Heart left ventricle (tissue), 16 donors: ENCODE results near the gene DDX42. TPM values are rescaled to one million over a fixed set of nuclear protein-coding genes. Genes with fewer than 3 reads are reported as not detected.

Experiments used
- ATAC-seq, 4 donors: fragments of 200-7000 bp; cut with Tn5 transposase; one replicate each; pipeline ENCODE4 v1.9.1; 2020 to 2022; ENCODE audit warnings: moderate library complexity in 4 of 4, mild to moderate bottlenecking in 3 of 4, moderate number of reproducible peaks in 1 of 4
- DNase-seq, 5 donors: peaks; one replicate each; pipeline ENCODE4 v3.0.0-alpha.2; 2020
- H3K27ac ChIP-seq, 12 donors: fragments of 200-600 bp; sonication (generic) in 4 of 12; one replicate each; pipeline versions ENCODE4 v1.5.0 to v1.8.0; 2016 to 2022; ENCODE audit warnings: mild to moderate bottlenecking in 2 of 12
- H3K27me3 ChIP-seq, 9 donors: fragments of 200-600 bp; sonication (generic) in 2 of 9; one replicate each; pipeline versions ENCODE4 v1.5.1 to v1.8.0; 2016 to 2022; ENCODE audit warnings: mild to moderate bottlenecking in 3 of 9
- H3K36me3 ChIP-seq, 9 donors: fragments of 200-600 bp; sonication (generic) in 2 of 9; one replicate each; pipeline versions ENCODE4 v1.5.0 to v1.8.0; 2018 to 2022; ENCODE audit warnings: mild to moderate bottlenecking in 2 of 9
- H3K4me1 ChIP-seq, 12 donors: fragments of 200-600 bp; sonication (generic) in 4 of 12; one replicate each; pipeline versions ENCODE4 v1.5.0 to v1.8.0; 2016 to 2022; ENCODE audit warnings: mild to moderate bottlenecking in 3 of 12
- H3K4me3 ChIP-seq, 12 donors: fragments of 200-600 bp; sonication (generic) in 4 of 12; one replicate each; pipeline versions ENCODE4 v1.5.0 to v1.8.0; 2017 to 2022; ENCODE audit warnings: mild to moderate bottlenecking in 9 of 12, moderate library complexity in 4 of 12
- H3K9me3 ChIP-seq, 12 donors: fragments of 200-600 bp; sonication (generic) in 4 of 12; one replicate each; pipeline versions ENCODE4 v1.5.0 to v1.8.0; 2016 to 2022; ENCODE audit warnings: mild to moderate bottlenecking in 1 of 12
- POLR2A ChIP-seq, 2 donors: fragments of 450-650 bp; IDR thresholded peaks; one replicate each; pipeline ENCODE4 v1.6.1; 2017; ENCODE audit warnings: antibody characterized with exemption in 2 of 2, mild to moderate bottlenecking in 2 of 2, moderate library complexity in 2 of 2
- WGBS, 4 donors: extraction: QIAGEN DNeasy Blood & Tissue Kit in 2 of 4; methylation state at CpG; one replicate each; pipeline versions ENCODE4 v1.1.5 to v1.1.7; 2013 to 2018; 5-methylcytosine and 5-hydroxymethylcytosine counted together
- intact Hi-C, 10 donors: fragments of 100-400 bp; cut with DNase I; formaldehyde crosslinking; loops; one replicate each; pipeline versions ENCODE4 v1.11.1 to v1.14.2; 2022
- polyA plus RNA-seq, 2 donors: library from polyadenylated mRNA; stranded (reverse); fragments of 200-250 nt; gene quantifications; one replicate each; pipeline ENCODE4 v1.2.3, GENCODE V29; 2013
- total RNA-seq, 9 donors: library from RNA; depleted of rRNA in 2 of 9; stranded (reverse); fragments of >200 nt in 2 of 9; fragmentation: NEBNext Ultra II Directional in 3 of 9; extraction: Animal tissue kit (Norgen Biotek cat#: 25700) in 3 of 9; gene quantifications; one replicate each; pipeline versions ENCODE4 v1.1.0 to v1.2.4, GENCODE V29; 2016 to 2023
- TF ChIP-seq, protein P1 (sequence below), 12 donors: fragments of 200-600 bp; sonication (generic) in 4 of 12; IDR thresholded peaks; one replicate each; pipeline versions ENCODE4 v1.5.0 to v1.8.0; 2018 to 2022; ENCODE audit warnings: antibody characterized with exemption in 12 of 12, mild to moderate bottlenecking in 5 of 12
- donor health status: ischemic (EF 13 %, LVEDD 7.1; RV severe dilation, severe dysfunction).
- donor health status: healthy with polysubstance abuse.
- donor health status: DM: no; HTN: yes; CAD: no.
- donor health status: DM: no; HTN: no; CAD: no.
- donor health status: ischemic (EF 25% LVEDD 6.9; RV normal size, moderate dysfunction).
- donor health status: ischemic (EF 25% LVEDD 5.7; RV mildly dilated, moderate dysfunction).
- donor health status: healthy.
- donor health status: DM: yes; HTN: yes; CAD: no.
- donor health status: ischemic (EF 35%, LVEDD 5.7; RV mildly dilated, moderate dysfunction).
- donor health status: nonischemic (EF 11% LVEDD 7.7; RV severe dilation, severe dysfunction).
- donor health status: DM: yes; HTN: yes; CAD: no.
- donor health status: PGD.
- donor health status: ischemic (EF 29% LVEDD 5.4; RV normal size, mild dysfunction).
- donor health status: nonischemic (EF 23%, LVEDD 6.1; RV moderate dilation, normal function).

Gene DDX42
- total and polyA plus RNA-seq, 11 donors, result 30.1 to 75.0 (median 56.8) TPM

- H3K36me3 ChIP-seq, result peaks cover 0 to 76% (median 68%) of the 10 kb centered on the region in 9 donors
- WGBS, 4 donors, result 1% methylated on average over 57 to 58 of the region's 58 CpGs
- peaks cover 2 to 39% (median 25%) of the 10 kb centered on the region in 12 donors for H3K4me1 ChIP-seq
- peak; percentile 96 to 98 (median 97) for DNase-seq
- H3K27me3 ChIP-seq, result no peaks in the 10 kb centered on the region
- no peaks in the 10 kb centered on the region for H3K9me3 ChIP-seq
- ATAC-seq, result peak; percentile 93 to 97 (median 94)
- H3K4me3 ChIP-seq, result peak within 1 kb of the TSS; percentile 63 to 96 (median 86)
- TF ChIP-seq, protein P1, sequence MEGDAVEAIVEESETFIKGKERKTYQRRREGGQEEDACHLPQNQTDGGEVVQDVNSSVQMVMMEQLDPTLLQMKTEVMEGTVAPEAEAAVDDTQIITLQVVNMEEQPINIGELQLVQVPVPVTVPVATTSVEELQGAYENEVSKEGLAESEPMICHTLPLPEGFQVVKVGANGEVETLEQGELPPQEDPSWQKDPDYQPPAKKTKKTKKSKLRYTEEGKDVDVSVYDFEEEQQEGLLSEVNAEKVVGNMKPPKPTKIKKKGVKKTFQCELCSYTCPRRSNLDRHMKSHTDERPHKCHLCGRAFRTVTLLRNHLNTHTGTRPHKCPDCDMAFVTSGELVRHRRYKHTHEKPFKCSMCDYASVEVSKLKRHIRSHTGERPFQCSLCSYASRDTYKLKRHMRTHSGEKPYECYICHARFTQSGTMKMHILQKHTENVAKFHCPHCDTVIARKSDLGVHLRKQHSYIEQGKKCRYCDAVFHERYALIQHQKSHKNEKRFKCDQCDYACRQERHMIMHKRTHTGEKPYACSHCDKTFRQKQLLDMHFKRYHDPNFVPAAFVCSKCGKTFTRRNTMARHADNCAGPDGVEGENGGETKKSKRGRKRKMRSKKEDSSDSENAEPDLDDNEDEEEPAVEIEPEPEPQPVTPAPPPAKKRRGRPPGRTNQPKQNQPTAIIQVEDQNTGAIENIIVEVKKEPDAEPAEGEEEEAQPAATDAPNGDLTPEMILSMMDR (IDR thresholded peaks at IDR 0.05), result peak in 10 of 12 donors; percentile 5 to 68 (median 44)
- TF ChIP-seq POLR2A (IDR thresholded peaks at IDR 0.05), result peak in 1 of 2 donors; percentile 85
- peak within 1 kb of the TSS; percentile 90 to 98 (median 96) for H3K27ac ChIP-seq
- intact Hi-C loops, result loop anchor here in 6 of 10 donors (1.0 to 10.0 kb wide), 5 partner anchors 15 to 678 kb away; partner anchors contain the start of genes CCDC47 (in 3 of the 6), DDX42 (in 3 of the 6), SMARCD2 (in 3 of the 6) and CEP95 (in 1 of the 6)
Observed at GRCh38 chr17:63827002-63827800, 53.2 kb downstream of the DDX42 start, which contains the start of the genes FTSJ3 and PSMC5. Gene FTSJ3 (minus strand): TSS chr17:63827663. CDS start chr17:63826902, 761 bp downstream. Gene PSMC5 (plus strand): TSS chr17:63827431. CDS start chr17:63827491, 60 bp downstream.

- WGBS, 4 donors, result 2 to 3% (median 2%) methylated on average over 19 of the region's 19 CpGs
- Histone ChIP-seq H3K9me3 (no peaks in the 10 kb centered on the region), H3K4me1 (peaks cover 2 to 39% (median 25%) of the 10 kb centered on the region in 12 donors), H3K36me3 (peaks cover 0 to 76% (median 68%) of the 10 kb centered on the region in 9 donors), H3K27me3 (no peaks in the 10 kb centered on the region), H3K27ac (peak overlapping the region; percentile 90 to 98 (median 96)), H3K4me3 (peak overlapping the region; percentile 63 to 96 (median 86))
- DNase-seq, result no peak
- no peak for ATAC-seq
- no peak for TF ChIP-seq POLR2A (IDR thresholded peaks at IDR 0.05)
- TF ChIP-seq, protein P1 (IDR thresholded peaks at IDR 0.05), result no peak
- intact Hi-C loops, result loop anchor here in 6 of 10 donors (1.0 to 10.0 kb wide), 5 partner anchors 14 to 677 kb away; partner anchors contain the start of genes CCDC47 (in 3 of the 6), DDX42 (in 3 of the 6), SMARCD2 (in 3 of the 6) and CEP95 (in 1 of the 6)
Observed at GRCh38 chr17:63827801-63828221, 53.8 kb downstream of the DDX42 start.

GRCh38 chr17:63828936-63829335 is 55.0 kb downstream of the DDX42 start:
- TF ChIP-seq, protein P1 (IDR thresholded peaks at IDR 0.05), result no peak
- no peak for TF ChIP-seq POLR2A (IDR thresholded peaks at IDR 0.05)
- DNase-seq (no peak), ATAC-seq (no peak)
- H3K4me1 ChIP-seq, result peaks cover 2 to 39% (median 25%) of the 10 kb centered on the region in 12 donors
- peaks cover 0 to 76% (median 68%) of the 10 kb centered on the region in 9 donors for H3K36me3 ChIP-seq
- peak overlapping the region in 1 of 12 donors; percentile 91 for H3K27ac ChIP-seq
- intact Hi-C loops, result loop anchor here in 4 of 10 donors (5.0 to 10.0 kb wide), 4 partner anchors 52 to 676 kb away; partner anchors contain the start of genes CCDC47 (in 3 of the 4), DDX42 (in 3 of the 4), CEP95 (in 1 of the 4) and DDX5 (in 1 of the 4)
- no peaks in the 10 kb centered on the region for H3K9me3 ChIP-seq
- H3K4me3 ChIP-seq, result peak overlapping the region in 3 of 12 donors; percentile 63 to 82 (median 82)
- H3K27me3 ChIP-seq, result no peaks in the 10 kb centered on the region
- WGBS, 4 donors, result 92 to 97% (median 95%) methylated on average over 3 of the region's 3 CpGs
